Measurements from ENCODE around the gene DYNC2I2. TPM values are rescaled to one million over a fixed set of nuclear protein-coding genes. Genes with fewer than 3 reads are reported as not detected.

DYNC2I2 gene
- total and polyA plus RNA-seq, 11 donors, result 20.5 to 65.7 (median 35.1) TPM

DNA sequence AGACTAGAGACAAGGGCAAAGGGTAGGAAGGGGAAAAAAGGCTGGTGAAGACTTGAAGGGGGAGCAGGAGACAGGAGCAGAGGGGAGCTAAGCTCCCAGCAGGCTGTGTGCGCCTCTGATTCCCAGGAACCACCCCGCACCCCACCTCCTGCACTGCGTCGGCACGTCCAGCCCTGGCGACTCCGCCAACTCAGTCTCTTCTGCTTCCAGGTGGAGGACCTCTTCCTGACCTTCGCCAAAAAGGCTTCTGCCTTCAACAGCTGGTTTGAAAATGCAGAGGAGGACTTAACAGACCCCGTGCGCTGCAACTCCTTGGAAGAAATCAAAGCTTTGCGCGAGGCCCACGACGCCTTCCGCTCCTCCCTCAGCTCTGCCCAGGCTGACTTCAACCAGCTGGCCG is 30.5 kb downstream of the DYNC2I2 start:
- WGBS, 4 donors, result 76 to 90% (median 85%) methylated on average over 16 of the region's 16 CpGs
- no peaks in the 10 kb centered on the region for H3K9me3 ChIP-seq
- H3K36me3 ChIP-seq, result peaks cover 3 to 100% (median 99%) of the 10 kb centered on the region in 9 donors
- DNase-seq, result no peak
- ATAC-seq, result no peak
- TF ChIP-seq, protein P1, sequence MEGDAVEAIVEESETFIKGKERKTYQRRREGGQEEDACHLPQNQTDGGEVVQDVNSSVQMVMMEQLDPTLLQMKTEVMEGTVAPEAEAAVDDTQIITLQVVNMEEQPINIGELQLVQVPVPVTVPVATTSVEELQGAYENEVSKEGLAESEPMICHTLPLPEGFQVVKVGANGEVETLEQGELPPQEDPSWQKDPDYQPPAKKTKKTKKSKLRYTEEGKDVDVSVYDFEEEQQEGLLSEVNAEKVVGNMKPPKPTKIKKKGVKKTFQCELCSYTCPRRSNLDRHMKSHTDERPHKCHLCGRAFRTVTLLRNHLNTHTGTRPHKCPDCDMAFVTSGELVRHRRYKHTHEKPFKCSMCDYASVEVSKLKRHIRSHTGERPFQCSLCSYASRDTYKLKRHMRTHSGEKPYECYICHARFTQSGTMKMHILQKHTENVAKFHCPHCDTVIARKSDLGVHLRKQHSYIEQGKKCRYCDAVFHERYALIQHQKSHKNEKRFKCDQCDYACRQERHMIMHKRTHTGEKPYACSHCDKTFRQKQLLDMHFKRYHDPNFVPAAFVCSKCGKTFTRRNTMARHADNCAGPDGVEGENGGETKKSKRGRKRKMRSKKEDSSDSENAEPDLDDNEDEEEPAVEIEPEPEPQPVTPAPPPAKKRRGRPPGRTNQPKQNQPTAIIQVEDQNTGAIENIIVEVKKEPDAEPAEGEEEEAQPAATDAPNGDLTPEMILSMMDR (IDR thresholded peaks at IDR 0.05), result no peak
- no peak for TF ChIP-seq POLR2A (IDR thresholded peaks at IDR 0.05)
- H3K27me3 ChIP-seq, result no peaks in the 10 kb centered on the region
- H3K4me3 ChIP-seq, result no peak overlapping the region
- intact Hi-C loops (cut with DNase I), result loop anchor here in 2 of 10 donors (5.0 to 10.0 kb wide), 2 partner anchors 261 to 434 kb away; partner anchors contain the start of gene CIZ1 (in 1 of the 2)
- H3K27ac ChIP-seq, result no peak overlapping the region
- H3K4me1 ChIP-seq, result peaks cover 0 to 32% (median 16%) of the 10 kb centered on the region in 12 donors

DNA sequence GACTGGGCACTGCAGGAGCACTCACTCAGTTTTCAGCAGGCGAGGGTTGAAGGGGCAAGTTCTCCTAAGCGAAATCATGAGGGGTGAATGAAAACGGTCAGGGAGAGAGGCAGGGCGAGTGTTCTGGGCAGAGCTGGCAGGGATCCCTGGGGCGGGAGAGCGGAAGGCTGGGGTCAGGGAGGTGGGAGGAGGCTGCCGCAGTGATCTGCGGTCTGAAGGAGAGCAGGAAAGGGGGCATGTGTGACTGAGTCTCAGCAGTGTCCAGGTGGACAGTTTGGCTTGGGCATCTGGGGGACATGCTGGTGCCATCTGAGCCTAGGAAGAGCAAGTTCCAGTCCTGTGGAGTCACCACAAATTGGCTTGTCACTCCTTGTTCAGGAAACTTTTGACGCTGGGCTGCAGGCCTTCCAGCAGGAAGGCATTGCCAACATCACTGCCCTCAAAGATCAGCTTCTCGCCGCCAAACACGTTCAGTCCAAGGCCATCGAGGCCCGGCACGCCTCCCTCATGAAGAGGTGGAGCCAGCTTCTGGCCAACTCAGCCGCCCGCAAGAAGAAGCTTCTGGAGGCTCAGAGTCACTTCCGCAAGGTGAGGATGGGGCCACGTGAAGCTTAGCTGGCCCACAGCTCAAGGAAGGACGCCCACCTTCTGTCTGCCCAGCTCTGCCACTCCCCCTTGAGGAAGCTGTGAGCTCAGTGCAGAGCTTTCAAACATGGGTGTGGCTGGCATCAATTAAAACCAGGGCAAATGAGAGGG is 31.1 kb downstream of the DYNC2I2 start:
- 83 to 88% (median 85%) methylated on average over 18 to 20 of the region's 20 CpGs for WGBS, 4 donors
- intact Hi-C loops (cut with DNase I), result loop anchor here in 2 of 10 donors (5.0 to 10.0 kb wide), 2 partner anchors 261 to 433 kb away; partner anchors contain the start of gene CIZ1 (in 1 of the 2)
- peaks cover 0 to 32% (median 16%) of the 10 kb centered on the region in 12 donors for H3K4me1 ChIP-seq
- no peak for ATAC-seq
- H3K27me3 ChIP-seq, result no peaks in the 10 kb centered on the region
- TF ChIP-seq, protein P1 (IDR thresholded peaks at IDR 0.05), result no peak
- no peak for DNase-seq
- H3K9me3 ChIP-seq, result no peaks in the 10 kb centered on the region
- H3K36me3 ChIP-seq, result peaks cover 3 to 100% (median 99%) of the 10 kb centered on the region in 9 donors
- H3K4me3 ChIP-seq, result no peak overlapping the region
- H3K27ac ChIP-seq, result no peak overlapping the region

DNA sequence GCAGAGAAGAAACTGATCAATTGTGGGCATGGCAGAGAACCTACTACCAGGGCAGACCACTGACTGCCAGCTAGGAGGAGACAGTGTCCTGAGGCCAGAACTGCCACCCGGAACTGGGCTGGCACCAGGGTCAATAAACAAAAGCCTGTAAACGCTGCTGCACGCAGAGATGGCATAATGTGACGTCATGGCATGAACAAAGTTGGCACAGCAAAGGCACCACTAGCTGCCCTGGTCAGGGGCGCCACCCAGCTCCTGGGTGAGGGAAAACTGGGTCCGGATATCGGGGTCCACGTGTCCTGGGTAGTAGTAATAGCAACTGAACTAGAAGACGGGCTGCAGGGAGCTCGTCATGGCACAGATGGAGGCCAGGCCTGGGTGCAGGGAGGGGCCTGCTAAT is 32.1 kb downstream of the DYNC2I2 start:
- DNase-seq, result no peak
- peaks cover 0 to 26% (median 16%) of the 10 kb centered on the region in 12 donors for H3K4me1 ChIP-seq
- H3K27me3 ChIP-seq, result no peaks in the 10 kb centered on the region
- 89 to 92% (median 89%) methylated on average over 10 of the region's 10 CpGs for WGBS, 4 donors
- ATAC-seq, result no peak
- H3K36me3 ChIP-seq, result peaks cover 3 to 100% (median 99%) of the 10 kb centered on the region in 9 donors
- no peak for TF ChIP-seq POLR2A (IDR thresholded peaks at IDR 0.05)
- TF ChIP-seq, protein P1 (IDR thresholded peaks at IDR 0.05), result no peak
- H3K4me3 ChIP-seq, result no peak overlapping the region
- H3K9me3 ChIP-seq, result no peaks in the 10 kb centered on the region
- intact Hi-C loops (cut with DNase I), result loop anchor here in 2 of 10 donors (5.0 to 10.0 kb wide), 2 partner anchors 47 to 260 kb away; no protein-coding TSS in a partner anchor
- H3K27ac ChIP-seq, result no peak overlapping the region

DNA sequence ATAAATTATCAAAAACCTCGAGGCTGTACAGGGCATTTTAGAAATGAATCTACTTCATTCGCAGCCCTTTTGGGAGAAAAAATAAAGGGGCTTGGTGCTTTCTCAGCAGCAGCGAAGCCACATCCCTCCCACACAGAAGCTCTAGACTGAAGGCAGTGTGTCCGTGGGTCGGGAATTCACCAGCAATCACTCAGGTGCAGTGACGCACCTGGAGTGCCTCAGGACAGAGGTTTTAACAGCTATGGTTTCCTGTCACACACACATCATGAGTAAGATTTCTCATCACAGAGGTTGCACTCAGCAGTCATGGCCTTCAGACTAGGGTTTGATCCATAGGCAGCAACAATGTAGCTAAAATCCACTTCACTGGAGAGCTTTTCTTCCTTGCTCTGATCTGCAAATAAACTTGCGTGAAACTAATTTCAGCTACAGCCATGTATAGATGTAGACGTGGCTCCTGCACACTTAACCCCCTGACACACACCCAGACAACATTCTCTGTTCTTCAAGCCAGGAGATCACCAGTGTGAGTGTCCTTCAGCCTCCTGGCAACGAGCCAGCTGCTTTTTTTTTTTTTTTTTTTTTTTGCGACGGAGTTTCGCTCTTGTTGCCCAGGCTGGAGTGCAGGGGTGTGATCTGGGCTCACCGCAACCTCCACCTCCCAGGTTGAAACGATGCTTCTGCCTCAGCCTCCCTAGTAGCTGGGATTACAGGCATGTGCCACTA is 34.8 kb downstream of the DYNC2I2 start:
- H3K9me3 ChIP-seq, result no peaks in the 10 kb centered on the region
- no peak for TF ChIP-seq POLR2A (IDR thresholded peaks at IDR 0.05)
- TF ChIP-seq, protein P1 (IDR thresholded peaks at IDR 0.05), result no peak
- no peak overlapping the region for H3K4me3 ChIP-seq
- H3K27me3 ChIP-seq, result no peaks in the 10 kb centered on the region
- WGBS, 4 donors, result 63 to 68% (median 65%) methylated on average over 14 of the region's 14 CpGs
- H3K27ac ChIP-seq, result no peak overlapping the region
- peaks cover 0 to 3% (median 0%) of the 10 kb centered on the region in 12 donors for H3K4me1 ChIP-seq
- no peak for DNase-seq
- peaks cover 3 to 100% (median 100%) of the 10 kb centered on the region in 9 donors for H3K36me3 ChIP-seq
- intact Hi-C loops (cut with DNase I), result loop anchor here in 2 of 10 donors (5.0 to 10.0 kb wide), 2 partner anchors 45 to 257 kb away; no protein-coding TSS in a partner anchor
- no peak for ATAC-seq
